Neural progenitor cell (in vitro differentiated cells): ENCODE measurements around the gene CBLB.

Experiments used
- EZH2 ChIP-seq: fragments of 200-600 bp; sonication (generic); IDR thresholded peaks from 2 replicates; pipeline ENCODE4 v1.6.1; 2017; ENCODE audit warnings: antibody characterized with exemption, mild to moderate bottlenecking, moderate library complexity
- TF ChIP-seq, protein P1 (sequence below): fragments of 200-600 bp; sonication (generic); IDR thresholded peaks from 2 replicates; pipeline ENCODE4 v1.5.1; 2017; ENCODE audit warnings: antibody characterized with exemption, mild to moderate bottlenecking

DNA sequence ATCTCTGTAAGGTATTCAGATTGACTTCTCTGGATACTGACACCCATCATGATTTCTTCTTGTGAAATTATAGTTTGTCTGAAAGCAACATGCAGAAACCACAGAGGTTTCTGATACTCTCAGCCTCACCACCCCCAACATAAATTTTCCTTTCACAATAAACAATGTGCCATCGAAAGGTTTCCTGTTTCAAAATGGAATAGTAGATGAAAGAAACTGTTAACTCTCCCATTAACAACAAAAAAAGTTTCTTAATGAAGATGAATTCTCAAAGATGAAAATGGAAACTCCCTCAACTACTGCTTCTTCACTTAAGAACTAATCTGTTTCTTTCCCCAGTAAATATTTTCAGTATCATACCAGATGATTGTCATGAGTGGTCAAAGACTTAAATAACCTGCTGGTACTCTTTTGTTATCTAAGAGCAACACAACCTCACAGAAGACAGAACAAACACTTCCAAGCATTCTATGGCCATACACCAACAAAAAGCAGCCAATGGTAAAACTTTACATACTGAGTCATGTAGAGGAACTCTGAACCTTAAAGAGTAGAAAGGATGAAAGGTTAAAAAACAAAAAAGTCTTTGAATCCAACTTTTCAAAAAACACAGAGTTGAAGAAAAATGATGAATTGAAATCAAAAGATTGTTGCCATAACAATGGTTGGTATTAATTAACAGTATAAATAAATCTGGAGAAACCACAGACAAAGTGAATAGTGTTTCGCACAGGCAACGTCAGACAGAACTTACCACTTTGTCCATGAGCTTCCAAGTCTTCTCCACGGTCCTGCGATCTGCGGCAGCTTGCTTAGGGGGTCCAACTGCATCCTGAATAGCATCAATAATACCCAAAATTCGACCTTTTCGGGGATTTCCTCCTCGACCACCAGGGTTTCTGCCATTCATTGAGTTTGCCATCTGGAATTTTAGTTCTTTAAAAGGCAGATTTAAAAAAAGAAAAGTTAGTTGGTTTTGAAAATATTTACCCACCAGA lies 1.9 kb downstream of the CBLB start:
- TF ChIP-seq, protein P1, sequence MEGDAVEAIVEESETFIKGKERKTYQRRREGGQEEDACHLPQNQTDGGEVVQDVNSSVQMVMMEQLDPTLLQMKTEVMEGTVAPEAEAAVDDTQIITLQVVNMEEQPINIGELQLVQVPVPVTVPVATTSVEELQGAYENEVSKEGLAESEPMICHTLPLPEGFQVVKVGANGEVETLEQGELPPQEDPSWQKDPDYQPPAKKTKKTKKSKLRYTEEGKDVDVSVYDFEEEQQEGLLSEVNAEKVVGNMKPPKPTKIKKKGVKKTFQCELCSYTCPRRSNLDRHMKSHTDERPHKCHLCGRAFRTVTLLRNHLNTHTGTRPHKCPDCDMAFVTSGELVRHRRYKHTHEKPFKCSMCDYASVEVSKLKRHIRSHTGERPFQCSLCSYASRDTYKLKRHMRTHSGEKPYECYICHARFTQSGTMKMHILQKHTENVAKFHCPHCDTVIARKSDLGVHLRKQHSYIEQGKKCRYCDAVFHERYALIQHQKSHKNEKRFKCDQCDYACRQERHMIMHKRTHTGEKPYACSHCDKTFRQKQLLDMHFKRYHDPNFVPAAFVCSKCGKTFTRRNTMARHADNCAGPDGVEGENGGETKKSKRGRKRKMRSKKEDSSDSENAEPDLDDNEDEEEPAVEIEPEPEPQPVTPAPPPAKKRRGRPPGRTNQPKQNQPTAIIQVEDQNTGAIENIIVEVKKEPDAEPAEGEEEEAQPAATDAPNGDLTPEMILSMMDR: no peak
- no peak for TF ChIP-seq EZH2
